ENCODE results near the gene SLC7A8.

The SLC7A8 gene

GRCh38 chr14:23168246-23168645, 15.2 kb downstream of the SLC7A8 start:
- TF ChIP-seq CTCF (IDR thresholded peaks at IDR 0.05; ENCODE audit: low read depth, low read length, missing control alignments) = no peak
- no peak for DNase-seq (ENCODE audit: extremely low read depth, low read depth)
- H3K4me3 ChIP-seq (replicated peaks; ENCODE audit: low read depth, low read length) = no peak overlapping the region

- TF ChIP-seq CTCF (IDR thresholded peaks at IDR 0.05; ENCODE audit: low read depth, low read length, missing control alignments) = no peak
- no peak for DNase-seq (ENCODE audit: extremely low read depth, low read depth)
- H3K4me3 ChIP-seq (replicated peaks; ENCODE audit: low read depth, low read length) = no peak overlapping the region
Observed at GRCh38 chr14:23167116-23167847, 16.2 kb downstream of the SLC7A8 start.

- H3K4me3 ChIP-seq (replicated peaks; ENCODE audit: low read depth, low read length) = no peak overlapping the region
- no peak for DNase-seq (ENCODE audit: extremely low read depth, low read depth)
- TF ChIP-seq CTCF (IDR thresholded peaks at IDR 0.05; ENCODE audit: low read depth, low read length, missing control alignments) = no peak
Observed at GRCh38 chr14:23164949-23165348, 18.5 kb downstream of the SLC7A8 start.

GRCh38 chr14:23164250-23164649, 19.2 kb downstream of the SLC7A8 start:
- no peak for DNase-seq (ENCODE audit: extremely low read depth, low read depth)
- H3K4me3 ChIP-seq (replicated peaks; ENCODE audit: low read depth, low read length) = no peak overlapping the region
- no peak for TF ChIP-seq CTCF (IDR thresholded peaks at IDR 0.05; ENCODE audit: low read depth, low read length, missing control alignments)

GRCh38 chr14:23163830-23164229, 19.6 kb downstream of the SLC7A8 start:
- no peak overlapping the region for H3K4me3 ChIP-seq (replicated peaks; ENCODE audit: low read depth, low read length)
- DNase-seq (ENCODE audit: extremely low read depth, low read depth) = no peak
- no peak for TF ChIP-seq CTCF (IDR thresholded peaks at IDR 0.05; ENCODE audit: low read depth, low read length, missing control alignments)

GRCh38 chr14:23162800-23163199, 20.7 kb downstream of the SLC7A8 start:
- no peak for TF ChIP-seq CTCF (IDR thresholded peaks at IDR 0.05; ENCODE audit: low read depth, low read length, missing control alignments)
- no peak for DNase-seq (ENCODE audit: extremely low read depth, low read depth)
- H3K4me3 ChIP-seq (replicated peaks; ENCODE audit: low read depth, low read length) = no peak overlapping the region

GRCh38 chr14:23162005-23162404, 21.5 kb downstream of the SLC7A8 start:
- no peak for TF ChIP-seq CTCF (IDR thresholded peaks at IDR 0.05; ENCODE audit: low read depth, low read length, missing control alignments)
- no peak for DNase-seq (ENCODE audit: extremely low read depth, low read depth)
- H3K4me3 ChIP-seq (replicated peaks; ENCODE audit: low read depth, low read length) = no peak overlapping the region
